Activated CD8-positive, alpha-beta memory T cell treated with anti-CD3 and anti-CD28 coated beads for 4 hours (primary cell): ENCODE results near the gene CYSTM1.

Experiments
- DNase-seq, 2 donors: peaks; one replicate each; pipeline ENCODE4 v3.0.0-alpha.2; 2020; ENCODE audit warnings: low read depth in 2 of 2

Gene CYSTM1

DNA sequence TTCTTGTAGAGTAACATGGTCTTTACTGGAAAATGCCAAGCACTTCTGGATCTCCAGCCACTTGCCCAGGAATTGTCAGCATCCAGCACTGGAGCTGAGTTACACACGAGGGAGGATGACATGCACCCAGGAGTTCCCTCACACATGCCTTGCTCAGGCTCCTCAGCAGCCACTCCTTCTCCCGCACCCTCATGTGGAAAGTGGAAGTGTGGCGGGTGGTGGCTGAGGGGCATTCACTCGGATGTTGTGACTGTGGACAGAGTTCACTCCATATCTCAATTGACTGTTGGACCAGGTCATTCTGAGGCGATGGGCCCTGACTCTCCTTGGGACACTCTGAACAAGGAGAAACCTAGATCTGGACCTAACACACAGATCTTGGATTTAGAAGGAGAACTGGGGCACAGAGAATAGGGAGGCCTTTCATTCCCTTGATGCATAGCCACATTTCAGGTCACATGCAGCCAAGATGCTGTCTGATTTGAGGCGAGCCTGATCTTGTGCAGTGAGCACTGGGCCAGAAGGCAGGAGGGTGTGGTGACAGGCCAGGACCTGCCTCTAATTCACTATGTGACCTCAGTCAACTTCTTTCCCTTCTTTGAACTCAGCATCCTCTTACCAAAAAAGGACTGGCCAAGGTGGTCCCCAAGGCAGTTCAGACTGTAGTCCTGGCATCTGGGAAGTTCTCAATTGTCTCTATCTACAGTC, 62.1 kb downstream of the CYSTM1 start:
- no peak for DNase-seq

DNA sequence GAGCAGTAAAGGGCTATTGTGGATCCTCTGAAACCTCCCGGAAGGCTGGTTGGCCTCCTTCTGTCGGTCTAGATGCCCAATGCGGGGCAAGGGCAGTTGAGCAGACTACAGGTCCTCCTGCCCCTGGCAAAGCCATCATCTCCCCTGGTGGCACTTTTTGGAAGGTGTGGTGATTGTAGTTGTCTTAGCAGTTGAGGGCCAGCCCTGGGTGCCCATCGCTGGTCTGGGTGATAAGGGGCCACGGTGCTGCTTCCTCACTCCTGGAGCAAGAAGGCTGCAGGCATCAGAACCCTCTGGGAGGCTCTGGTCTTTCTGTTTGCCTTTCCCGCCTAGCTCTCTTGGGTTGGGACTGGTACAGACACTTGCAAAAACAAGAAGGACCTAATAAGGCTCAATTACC, 63.8 kb downstream of the CYSTM1 start:
- DNase-seq: no peak

DNA sequence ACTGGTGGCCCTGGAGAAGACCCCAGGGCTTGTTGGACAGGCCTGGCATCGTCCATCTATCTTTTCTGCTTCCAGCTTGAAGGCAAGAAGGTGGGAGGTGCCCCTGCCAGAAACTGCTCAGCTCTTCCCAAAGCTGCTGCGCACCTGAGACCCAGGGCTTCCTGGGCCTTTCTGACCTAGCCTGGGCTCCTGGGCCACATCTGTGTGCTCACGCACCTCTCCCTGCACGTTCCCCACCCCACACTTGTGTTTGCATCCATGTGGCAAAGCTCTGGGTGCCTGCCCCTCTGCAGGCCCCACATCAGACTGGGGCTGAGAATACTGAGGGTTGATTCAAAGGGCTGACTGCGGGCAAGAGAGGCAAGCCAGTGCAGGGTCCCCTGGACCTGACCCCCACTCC, 64.5 kb downstream of the CYSTM1 start:
- no peak for DNase-seq

DNA sequence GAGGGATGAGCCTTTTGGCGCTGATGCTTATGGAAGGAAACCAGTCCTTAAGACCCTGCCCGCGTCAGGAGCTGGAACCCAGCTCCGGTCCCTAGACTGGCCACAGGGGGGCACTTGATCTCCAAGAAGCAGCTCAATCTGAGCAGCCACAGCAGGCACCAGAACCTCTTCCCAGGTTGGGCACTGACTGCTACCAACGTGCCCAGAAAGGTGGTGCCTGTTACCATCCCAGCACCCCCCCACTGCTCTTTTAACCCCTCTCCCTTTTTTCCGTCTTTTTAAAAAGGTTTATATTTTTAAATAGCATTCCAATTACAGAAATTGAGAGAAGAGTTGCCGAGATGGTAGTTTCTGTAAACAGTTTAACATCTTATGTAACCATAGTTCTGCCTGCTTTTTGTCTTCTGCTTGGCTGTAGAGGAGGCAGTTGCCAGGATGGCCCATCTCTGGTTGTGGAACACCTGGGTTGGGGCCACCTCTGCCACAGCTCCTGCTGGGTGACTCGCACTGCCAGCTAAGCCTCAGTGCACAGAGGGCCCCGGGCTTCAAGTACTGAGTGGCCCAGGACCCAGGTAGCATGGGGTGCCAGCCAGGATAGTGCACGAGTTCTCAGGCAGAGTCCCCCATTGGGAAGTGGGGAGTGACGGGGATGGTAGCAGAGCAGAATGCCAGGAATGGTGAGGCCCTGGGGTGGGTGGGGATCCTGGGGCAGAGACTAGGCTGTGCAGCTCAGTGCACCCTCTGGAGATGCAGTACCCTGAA, 65.1 kb downstream of the CYSTM1 start:
- DNase-seq: peak; percentile 18

DNA sequence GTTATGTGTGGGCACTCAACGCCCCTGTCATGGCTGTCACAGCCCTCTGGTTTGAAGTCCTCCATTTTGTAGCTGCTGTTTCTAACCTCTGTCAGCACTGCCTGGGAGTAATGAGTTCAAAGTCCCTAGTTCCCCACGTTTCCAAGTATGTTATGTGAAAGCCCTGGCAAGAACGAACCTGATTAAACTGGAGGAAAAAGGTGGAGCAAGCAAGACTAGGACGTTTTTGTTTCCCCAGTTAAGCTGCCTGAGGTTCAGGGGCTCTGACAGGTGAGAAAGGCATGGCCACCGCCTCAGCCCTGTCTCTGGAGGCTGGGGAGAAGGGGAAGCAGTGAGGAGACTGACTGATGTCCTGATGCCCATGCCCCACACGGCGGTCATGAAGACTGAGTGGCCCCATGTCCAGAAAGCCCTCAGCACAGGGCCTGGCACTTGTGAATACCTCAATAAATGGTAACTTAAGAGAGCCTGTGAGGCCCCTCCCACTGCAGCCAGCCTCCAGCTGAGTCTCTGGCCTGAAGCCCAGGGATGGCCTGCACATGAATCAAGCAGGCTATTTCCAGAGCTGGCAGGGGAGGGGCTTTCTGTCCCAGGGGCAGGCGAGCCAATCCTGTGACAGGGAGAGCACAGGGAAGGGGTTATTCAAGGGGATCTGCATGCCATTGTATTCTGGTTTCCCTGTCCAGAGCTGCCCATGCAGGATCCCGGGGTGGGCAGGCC, 66.2 kb downstream of the CYSTM1 start:
- DNase-seq: no peak

DNA sequence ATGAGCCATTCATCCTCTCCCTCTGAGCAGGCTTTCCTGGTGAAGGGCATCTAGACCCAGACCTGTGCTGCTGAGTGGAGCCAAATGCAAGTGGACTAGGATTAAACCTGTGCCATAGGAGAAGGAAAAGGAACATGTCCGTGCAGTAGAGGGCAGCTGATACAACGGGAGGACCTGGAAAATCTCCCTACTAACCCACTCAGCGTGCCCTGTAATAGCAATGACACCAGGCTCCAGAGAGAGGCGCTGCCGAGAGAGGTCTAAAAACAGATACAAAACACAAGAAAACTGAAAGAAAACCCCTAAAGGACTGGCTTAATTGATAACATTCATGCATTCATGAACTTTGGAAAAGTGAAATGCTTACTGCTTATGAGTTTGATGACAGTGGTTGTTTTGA, 67.1 kb downstream of the CYSTM1 start:
- DNase-seq: no peak

DNA sequence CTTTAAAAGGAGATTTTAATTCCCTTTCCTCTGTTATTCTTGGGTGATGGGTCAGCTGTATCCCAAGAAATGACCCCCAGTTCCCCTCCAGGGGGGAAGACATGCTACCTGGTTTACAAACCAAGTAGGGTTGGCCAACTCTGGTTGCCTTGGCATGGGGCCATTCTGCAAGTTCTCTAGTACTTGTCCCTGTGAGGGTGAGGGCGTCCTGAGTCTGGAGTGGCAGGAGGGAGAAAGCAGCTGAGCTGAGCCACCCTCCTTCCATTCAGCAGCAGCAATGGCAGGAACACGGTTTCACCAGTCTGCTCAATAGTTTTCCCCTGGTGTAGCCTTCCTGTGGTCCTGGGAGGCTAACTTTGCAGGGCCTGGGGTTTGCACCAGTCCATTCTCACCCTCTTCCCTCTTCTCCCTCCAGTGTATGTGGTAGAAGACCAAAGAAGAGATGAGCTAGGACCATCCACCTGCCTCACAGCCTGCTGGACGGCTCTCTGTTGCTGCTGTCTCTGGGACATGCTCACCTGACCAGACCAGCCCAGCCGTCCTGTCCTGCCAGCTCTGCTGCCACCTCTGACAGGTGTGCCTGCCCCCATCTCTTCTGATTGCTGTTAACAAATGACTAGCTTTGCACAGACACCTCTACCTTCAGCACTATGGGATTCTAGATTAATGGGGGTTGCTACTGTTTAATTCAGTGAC, 68.0 kb downstream of the CYSTM1 start:
- DNase-seq: no peak

DNA sequence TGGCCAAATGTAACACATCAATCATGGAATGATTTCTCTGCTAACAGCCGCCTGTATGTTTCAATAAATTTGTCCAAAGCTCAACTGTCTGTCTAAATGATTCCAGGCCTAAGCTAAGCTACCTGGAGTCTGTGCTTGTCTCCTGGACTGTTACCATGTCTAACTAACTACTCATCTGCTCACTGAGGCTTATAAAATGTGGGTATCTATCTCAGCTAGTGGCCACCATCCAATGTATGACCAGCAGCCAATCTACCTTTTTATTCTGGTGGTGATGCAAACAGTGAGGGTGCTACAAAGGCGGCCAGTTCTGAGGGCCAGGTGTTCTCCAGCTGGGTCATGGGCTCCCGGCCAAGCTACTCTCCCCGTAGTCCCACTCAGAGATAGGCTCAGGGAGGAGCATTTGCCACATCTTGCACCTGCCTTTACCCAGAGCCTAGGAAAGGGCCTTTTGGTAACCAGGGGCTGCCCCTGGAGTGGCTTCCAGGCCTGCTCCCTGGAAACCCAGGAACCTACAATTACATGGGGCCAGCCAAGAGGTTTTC, 68.8 kb downstream of the CYSTM1 start:
- DNase-seq: no peak

DNA sequence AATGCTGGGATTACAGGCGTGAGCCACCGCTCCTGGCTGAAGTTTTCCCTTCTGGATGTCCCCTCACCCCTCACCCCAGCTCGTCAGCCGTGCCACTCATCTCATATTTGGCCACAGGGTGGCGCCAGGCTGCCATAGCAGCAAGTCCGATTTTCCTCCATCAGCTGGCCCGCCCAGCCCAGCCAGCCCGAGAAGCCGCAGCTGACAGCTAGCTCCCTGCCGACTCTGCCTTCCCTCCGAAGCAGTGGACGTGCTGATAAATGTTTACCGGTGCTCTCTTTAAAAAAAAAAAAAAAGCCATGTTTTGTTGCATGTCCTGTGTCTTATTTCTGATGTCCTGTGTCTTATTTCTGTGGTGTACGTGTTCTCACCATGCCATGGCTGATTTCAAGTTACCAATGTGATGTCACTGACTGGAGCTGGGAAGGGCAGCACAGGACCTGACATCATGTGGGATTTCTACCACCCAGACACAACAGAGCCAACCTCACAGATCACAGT, 69.6 kb downstream of the CYSTM1 start:
- DNase-seq: peak; percentile 52 to 54

DNA sequence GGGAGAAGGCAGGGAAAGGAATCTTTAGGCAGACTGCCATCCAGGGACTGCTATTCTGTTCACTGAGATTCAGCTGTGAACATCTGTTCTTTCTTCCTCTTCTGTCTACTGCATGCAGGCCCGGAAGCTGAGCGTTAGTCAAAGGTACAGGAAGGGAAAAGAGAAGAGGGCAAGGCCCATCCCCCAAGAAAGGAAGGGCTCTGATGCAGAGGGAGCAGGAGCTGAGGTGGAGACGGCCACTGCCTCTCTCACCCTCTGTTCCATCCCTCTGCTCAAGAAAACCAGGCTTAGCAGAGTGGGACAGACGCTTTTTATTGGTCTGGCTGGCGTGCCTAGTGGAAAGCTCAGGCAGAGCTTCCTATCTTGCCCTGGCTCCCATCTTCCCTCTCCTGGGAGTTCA, 70.4 kb downstream of the CYSTM1 start:
- no peak for DNase-seq

DNA sequence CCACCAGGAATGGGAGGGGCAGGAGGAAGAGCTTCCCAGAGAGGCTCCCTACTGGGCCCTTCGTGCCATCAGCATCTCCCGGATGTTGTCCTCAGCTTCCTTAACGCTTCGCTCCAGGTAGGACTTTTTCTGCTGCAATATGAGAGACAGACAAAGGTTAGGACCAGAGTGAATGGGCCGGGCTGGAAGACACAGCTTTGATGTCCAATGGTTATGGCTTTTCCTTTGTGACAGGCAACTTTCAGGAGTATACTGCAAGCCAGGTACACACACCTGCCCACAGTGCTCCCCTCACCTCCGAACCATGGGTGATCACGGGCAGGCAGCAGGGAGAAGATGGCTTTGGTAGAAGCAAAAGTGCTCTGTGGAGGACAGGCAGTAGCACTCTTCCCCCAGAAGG, 70.9 kb downstream of the CYSTM1 start:
- no peak for DNase-seq

DNA sequence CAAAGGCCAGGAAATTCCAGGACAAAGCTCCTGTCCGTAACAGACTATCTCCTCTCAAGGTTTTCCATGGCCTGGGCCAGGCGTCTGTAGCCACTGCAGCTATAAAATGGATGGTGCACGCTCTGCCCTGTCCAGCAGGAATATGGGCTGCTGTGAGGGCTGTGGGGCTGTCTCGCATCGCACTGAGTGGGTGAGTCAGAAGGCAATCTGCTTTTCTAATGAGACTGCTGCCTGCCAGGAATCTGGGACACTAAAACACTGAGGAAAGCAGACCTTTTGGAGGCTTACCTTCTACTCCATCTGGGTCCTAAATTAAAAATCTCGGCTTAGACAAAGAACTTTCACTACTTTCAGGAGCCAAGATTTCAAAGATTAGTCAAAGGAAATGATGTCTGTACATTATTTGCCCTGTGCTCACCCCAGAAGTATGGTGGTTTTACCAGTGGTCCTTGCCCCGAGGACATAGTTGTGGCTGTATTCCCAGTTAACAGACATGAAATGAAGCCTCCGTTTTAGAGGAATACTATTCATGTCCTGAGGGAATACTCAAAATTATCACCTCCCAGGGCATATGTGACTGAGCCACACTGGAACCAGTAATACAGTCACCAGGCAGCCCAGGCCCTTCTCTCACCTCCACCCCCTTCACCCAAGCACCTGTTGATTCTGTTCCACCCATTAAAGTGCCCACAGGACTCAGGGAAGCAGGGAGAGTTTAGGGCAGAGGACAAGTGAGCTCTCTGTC, 71.6 kb downstream of the CYSTM1 start:
- DNase-seq: no peak

DNA sequence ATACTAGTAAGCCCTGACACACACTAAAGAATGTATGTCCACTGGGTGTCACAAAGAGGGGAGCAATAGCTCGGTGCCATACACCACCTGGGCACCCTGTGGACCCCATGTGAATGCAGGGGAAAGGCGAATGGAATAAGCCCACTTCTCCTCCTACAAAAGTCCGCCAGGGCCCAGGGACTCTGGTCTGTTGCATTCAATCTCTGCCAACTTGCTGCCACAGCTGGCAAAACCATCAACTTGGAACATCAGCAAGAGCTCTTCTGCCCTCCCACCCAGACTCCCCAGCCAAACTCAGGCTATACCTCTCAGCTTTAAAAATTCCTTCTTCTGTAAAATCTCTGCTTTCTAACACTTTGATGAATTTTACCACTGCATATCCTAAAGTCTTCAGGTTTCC, 73.4 kb downstream of the CYSTM1 start:
- DNase-seq: no peak

DNA sequence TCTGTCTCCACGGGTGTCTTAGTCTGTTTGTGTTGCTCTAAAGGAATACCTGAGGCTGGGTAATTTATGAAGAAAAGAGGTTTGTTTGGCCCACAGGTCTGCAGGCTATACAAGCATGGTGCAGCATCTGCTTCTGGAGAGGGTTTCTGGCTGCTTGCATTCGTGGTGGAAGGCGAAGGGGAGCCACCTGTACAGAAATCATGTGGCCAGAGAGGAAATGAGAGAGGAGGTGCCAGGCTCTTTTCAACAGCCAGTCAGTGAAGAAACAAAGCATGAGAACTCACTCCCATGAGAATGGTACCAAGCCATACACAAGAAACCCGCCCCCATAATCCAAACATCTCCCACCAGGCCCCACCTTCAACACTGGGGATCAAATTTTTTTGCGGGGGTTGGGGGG, 74.5 kb downstream of the CYSTM1 start:
- DNase-seq: no peak

DNA sequence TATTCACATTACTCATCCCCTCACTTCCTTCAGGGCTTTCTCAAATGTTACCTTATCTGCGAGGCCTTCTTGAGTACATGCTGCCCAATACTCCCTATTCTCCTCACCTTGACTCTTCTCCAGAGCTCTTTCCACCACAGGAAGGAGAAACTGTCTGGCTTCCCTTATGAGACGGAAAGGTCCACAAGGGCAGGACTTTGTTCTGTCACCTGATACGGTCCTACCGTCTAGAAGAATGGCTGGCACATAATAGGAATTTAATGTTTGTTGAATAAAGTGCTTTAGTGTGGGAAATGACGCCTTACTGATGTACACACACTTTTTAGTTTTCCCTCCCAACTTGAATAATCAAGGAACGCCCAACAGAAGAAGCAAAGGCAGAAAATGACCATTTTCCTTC, 75.4 kb downstream of the CYSTM1 start:
- DNase-seq: no peak

DNA sequence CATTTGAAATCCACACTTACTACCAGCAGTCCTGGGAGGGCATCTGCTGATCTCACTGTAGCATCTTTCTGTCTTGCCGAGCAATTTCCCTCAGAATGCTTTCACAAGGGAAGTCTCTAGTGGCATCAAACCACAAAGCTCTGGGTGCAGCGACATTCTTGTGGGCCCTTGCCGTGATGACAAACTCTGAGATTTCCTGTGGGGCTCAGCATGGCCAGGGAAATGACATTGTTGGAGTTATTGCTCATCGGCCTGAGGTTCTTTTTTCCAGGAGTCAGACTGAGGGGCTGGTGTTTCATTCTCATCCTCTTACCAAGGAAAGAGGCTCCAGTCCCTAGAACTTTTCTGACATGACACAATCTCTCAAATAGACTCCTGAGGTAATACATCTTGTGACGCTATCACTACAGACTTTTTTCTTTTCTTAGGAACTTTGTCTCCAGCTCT, 76.6 kb downstream of the CYSTM1 start:
- peak in 1 of 2 donors; percentile 19 for DNase-seq

DNA sequence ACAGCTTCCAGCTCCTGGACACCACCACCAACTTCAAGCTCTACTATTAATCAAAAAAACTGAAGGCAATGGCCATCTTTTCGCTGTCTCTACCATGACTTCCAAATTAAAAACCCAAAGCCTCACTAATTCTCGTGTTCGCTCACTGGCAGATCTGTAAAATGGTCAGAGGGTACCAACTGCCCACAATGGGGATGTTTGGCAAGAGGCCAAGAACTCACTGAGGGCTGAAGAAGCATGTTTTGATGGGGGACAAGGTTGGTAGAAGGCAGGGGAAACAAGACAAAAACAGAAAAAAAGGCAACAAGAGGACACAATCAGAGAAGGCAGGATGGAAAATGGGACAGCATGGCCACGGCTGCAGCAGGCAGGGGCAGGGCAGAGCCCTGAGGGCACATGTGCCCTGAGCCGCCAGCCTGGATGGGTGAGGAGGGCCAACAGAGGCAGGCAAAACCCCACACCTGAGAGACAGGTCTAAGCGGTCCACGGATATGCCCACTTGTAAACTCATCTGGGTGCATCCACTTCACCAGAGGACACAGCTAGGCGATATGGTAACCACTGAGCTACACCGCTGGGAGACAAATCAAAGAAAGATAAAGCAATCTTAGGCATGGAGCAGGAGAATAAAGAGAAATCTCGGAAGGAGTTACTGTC, 77.6 kb downstream of the CYSTM1 start:
- no peak for DNase-seq

DNA sequence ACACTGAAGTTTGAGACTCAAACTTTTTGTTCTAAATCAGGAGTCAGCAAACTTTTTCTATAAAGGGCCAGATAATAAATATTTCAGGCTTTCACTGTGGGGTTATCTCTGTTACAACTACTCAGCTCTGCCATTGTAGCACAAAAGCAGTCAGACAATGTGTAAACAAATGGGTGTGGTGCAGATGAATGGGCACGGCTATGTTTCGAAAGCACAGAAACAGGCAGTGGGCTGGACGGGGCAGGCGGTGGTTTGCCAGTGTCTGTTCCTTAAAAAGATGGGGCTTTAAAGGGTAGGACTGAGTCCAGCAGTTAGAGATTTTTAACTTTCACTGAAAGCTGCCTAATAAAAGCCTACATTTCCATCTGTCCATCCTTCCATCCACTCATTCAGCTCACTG, 79.0 kb downstream of the CYSTM1 start:
- no peak for DNase-seq

DNA sequence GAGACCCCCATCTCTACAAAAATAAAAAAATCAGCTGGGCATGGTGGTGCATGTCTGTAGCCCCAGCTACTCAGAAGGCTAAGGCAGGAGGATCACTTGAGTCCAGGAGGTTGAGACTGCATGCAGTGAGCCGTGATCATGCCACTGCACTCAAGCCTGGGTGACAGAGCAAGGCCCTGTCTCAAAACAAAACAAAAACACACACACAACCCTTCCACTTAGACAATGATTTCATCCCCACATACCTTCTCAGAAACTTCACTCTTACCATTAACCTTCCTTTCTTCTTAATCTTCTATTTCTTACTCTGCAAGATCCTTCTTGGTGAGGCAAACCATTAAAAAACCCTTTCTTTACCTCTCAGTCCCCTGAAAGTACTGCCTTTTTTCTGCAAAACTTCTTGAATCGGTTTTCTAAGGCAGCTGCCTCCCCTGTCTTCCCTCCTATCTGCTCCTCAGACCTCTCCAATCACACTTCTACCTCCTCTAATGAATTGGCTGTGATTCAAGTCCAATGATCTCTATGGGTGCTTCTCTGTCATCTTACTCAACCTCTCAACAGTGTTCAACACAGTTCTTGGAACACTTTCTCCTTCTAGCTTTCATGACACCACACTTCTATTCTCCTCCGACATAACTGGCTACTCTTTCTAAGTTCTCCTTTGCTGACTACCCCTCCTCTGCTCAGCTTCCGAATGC, 80.6 kb downstream of the CYSTM1 start:
- DNase-seq: no peak

DNA sequence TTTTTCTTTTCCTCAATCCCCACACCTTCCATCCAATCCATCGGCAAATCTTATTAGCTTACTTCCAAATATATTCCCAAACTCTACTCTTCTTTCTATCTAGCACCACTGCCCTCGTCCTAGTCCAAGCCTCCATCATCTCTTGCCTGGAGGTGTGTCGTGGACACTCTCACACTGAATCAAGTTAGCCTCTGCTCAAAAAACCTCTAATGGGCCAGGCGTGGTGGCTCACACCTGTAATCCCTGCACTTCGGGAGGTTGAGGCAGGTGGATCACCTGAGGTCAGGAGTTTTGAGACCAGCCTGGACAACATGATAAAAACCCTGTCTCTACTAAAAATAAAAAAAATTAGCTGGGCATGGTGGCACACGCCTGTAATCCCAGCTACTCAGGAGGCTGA, 81.7 kb downstream of the CYSTM1 start:
- no peak for DNase-seq
